GM23338 (cell line): ENCODE data around the gene SLC6A15.

Experiments used
- CREB1 ChIP-seq: fragments of 250-450 bp; sonication (Bioruptor Pico); IDR thresholded peaks from 2 replicates; pipeline ENCODE4 v1.5.0; 2020; ENCODE audit warnings: low read depth, mild to moderate bottlenecking, moderate library complexity
- CTCF ChIP-seq, 2 experiments: fragments of 200-600 bp in 1 of 2; sonication (generic) in 1 of 2; conservative IDR thresholded peaks; 2 replicates each; pipeline versions ENCODE4 v1.5.1 to v1.6.1; 2016 to 2017; ENCODE audit warnings: antibody characterized with exemption in 2 of 2, low read depth in 2 of 2, mild to moderate bottlenecking in 2 of 2, moderate library complexity in 1 of 2
- EZH2 ChIP-seq: fragments of 200-600 bp; sonication (generic); IDR thresholded peaks from one replicate; pipeline ENCODE4 v1.8.0; 2017; ENCODE audit warnings: antibody characterized with exemption, mild to moderate bottlenecking, low read depth; ENCODE audit not compliant: unreplicated experiment
- EZH2phosphoT487 ChIP-seq: fragments of 200-600 bp; sonication (generic); IDR thresholded peaks from one replicate; pipeline ENCODE4 v1.8.1; 2018; ENCODE audit warnings: antibody characterized with exemption; ENCODE audit not compliant: unreplicated experiment
- JUNB ChIP-seq: IDR thresholded peaks from one replicate; pipeline ENCODE4 v1.6.1; 2016; ENCODE audit warnings: antibody characterized with exemption; ENCODE audit not compliant: unreplicated experiment
- NANOG ChIP-seq: IDR thresholded peaks from 2 replicates; pipeline ENCODE4 v1.6.1; 2016; ENCODE audit warnings: antibody characterized with exemption, borderline replicate concordance
- POLR2AphosphoS5 ChIP-seq: IDR thresholded peaks from 2 replicates; pipeline ENCODE4 v1.6.1; 2016; ENCODE audit warnings: antibody characterized with exemption, low read depth
- REST ChIP-seq: IDR thresholded peaks from one replicate; pipeline ENCODE4 v1.6.1; 2018; ENCODE audit warnings: antibody characterized with exemption; ENCODE audit not compliant: unreplicated experiment
- ZNF331 ChIP-seq: fragments of 250-450 bp; sonication (Bioruptor Pico); IDR thresholded peaks from 2 replicates; pipeline ENCODE4 v1.5.0; 2020; ENCODE audit warnings: low read depth, mild to moderate bottlenecking, moderate library complexity
- TF ChIP-seq, protein P1 (sequence below): fragments of 250-450 bp; sonication (Bioruptor Pico); IDR thresholded peaks from 2 replicates; pipeline ENCODE4 v1.5.0; 2020; ENCODE audit warnings: mild to moderate bottlenecking, moderate library complexity

DNA sequence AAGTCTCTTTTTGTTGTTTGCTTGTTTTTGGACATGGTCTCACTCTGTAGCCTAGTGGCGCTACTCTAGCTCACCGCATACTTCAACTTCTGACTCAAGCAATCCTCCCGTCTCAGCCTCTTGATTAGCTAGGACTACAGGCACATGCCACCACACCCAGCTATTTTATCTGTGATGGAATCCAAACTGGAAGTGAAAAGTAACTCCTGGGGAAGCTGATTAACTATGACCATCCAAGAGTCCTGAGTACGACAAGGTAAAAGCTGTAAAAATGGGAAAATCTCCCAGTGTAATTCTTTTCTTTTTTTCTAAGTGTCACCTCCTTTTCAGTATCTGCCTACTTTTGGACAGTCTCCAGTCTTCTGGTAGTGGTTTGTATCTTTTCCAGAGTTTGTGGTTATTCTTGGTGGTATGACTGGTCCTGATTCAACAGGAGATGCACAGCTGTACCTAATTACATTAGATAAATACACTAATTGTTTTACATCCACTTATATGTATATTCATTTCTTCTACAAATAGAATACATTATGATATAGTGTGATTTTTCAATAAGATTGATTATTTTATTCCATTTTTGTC is 97.8 kb downstream of the SLC6A15 start:
- TF ChIP-seq EZH2 (no peak), CTCF (conservative IDR thresholded peaks at IDR 0.05; ENCODE audit: low read depth in 2 of 2) (no peak), NANOG (no peak), CREB1 (CRISPR knock-in tag) (no peak), POLR2AphosphoS5 (no peak), EZH2phosphoT487 (no peak), REST (no peak), ZNF331 (CRISPR knock-in tag) (no peak), JUNB (no peak)
- TF ChIP-seq, protein P1, sequence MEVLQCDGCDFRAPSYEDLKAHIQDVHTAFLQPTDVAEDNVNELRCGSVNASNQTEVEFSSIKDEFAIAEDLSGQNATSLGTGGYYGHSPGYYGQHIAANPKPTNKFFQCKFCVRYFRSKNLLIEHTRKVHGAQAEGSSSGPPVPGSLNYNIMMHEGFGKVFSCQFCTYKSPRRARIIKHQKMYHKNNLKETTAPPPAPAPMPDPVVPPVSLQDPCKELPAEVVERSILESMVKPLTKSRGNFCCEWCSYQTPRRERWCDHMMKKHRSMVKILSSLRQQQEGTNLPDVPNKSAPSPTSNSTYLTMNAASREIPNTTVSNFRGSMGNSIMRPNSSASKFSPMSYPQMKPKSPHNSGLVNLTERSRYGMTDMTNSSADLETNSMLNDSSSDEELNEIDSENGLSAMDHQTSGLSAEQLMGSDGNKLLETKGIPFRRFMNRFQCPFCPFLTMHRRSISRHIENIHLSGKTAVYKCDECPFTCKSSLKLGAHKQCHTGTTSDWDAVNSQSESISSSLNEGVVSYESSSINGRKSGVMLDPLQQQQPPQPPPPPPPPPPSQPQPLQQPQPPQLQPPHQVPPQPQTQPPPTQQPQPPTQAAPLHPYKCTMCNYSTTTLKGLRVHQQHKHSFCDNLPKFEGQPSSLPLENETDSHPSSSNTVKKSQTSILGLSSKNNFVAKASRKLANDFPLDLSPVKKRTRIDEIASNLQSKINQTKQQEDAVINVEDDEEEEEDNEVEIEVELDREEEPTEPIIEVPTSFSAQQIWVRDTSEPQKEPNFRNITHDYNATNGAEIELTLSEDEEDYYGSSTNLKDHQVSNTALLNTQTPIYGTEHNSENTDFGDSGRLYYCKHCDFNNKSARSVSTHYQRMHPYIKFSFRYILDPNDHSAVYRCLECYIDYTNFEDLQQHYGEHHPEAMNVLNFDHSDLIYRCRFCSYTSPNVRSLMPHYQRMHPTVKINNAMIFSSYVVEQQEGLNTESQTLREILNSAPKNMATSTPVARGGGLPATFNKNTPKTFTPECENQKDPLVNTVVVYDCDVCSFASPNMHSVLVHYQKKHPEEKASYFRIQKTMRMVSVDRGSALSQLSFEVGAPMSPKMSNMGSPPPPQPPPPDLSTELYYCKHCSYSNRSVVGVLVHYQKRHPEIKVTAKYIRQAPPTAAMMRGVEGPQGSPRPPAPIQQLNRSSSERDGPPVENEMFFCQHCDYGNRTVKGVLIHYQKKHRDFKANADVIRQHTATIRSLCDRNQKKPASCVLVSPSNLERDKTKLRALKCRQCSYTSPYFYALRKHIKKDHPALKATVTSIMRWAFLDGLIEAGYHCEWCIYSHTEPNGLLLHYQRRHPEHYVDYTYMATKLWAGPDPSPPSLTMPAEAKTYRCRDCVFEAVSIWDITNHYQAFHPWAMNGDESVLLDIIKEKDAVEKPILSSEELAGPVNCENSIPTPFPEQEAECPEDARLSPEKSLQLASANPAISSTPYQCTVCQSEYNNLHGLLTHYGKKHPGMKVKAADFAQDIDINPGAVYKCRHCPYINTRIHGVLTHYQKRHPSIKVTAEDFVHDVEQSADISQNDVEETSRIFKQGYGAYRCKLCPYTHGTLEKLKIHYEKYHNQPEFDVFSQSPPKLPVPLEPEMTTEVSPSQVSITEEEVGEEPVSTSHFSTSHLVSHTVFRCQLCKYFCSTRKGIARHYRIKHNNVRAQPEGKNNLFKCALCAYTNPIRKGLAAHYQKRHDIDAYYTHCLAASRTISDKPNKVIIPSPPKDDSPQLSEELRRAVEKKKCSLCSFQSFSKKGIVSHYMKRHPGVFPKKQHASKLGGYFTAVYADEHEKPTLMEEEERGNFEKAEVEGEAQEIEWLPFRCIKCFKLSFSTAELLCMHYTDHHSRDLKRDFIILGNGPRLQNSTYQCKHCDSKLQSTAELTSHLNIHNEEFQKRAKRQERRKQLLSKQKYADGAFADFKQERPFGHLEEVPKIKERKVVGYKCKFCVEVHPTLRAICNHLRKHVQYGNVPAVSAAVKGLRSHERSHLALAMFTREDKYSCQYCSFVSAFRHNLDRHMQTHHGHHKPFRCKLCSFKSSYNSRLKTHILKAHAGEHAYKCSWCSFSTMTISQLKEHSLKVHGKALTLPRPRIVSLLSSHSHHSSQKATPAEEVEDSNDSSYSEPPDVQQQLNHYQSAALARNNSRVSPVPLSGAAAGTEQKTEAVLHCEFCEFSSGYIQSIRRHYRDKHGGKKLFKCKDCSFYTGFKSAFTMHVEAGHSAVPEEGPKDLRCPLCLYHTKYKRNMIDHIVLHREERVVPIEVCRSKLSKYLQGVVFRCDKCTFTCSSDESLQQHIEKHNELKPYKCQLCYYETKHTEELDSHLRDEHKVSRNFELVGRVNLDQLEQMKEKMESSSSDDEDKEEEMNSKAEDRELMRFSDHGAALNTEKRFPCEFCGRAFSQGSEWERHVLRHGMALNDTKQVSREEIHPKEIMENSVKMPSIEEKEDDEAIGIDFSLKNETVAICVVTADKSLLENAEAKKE (CRISPR knock-in tag) = no peak
